ENCODE results near the gene PLEKHG7.
"Not testable (repeated sequence)": the region's sequence is repeated elsewhere in the genome, so short reads cannot be mapped to it uniquely, and the experiment has no call there.

DNA sequence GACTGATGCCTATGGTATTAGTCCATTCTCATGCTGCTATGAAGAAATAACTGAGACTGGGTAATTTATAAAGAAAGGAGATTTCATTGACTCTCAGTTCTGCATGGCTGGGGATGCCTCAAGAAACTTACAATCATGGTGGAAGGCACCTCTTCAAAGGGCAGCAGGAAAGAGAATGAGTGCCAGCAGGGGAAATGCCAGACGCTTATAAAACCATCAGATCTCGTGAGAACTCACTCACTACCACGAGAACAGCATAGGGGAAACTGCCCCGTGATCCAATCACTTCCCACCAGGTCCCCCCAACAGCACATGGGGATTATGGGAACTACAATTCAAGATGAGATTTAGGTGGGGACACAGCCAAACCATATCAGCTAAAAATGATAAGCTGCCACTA is 48.5 kb upstream of the PLEKHG7 start:
- not testable (repeated sequence) for TF ChIP-seq EZH2 (IDR thresholded peaks at IDR 0.05; ENCODE audit: low read length, unreplicated experiment); EZH2phosphoT487 (IDR thresholded peaks at IDR 0.05; ENCODE audit: borderline replicate concordance, low read length)
- TF ChIP-seq, protein P1, sequence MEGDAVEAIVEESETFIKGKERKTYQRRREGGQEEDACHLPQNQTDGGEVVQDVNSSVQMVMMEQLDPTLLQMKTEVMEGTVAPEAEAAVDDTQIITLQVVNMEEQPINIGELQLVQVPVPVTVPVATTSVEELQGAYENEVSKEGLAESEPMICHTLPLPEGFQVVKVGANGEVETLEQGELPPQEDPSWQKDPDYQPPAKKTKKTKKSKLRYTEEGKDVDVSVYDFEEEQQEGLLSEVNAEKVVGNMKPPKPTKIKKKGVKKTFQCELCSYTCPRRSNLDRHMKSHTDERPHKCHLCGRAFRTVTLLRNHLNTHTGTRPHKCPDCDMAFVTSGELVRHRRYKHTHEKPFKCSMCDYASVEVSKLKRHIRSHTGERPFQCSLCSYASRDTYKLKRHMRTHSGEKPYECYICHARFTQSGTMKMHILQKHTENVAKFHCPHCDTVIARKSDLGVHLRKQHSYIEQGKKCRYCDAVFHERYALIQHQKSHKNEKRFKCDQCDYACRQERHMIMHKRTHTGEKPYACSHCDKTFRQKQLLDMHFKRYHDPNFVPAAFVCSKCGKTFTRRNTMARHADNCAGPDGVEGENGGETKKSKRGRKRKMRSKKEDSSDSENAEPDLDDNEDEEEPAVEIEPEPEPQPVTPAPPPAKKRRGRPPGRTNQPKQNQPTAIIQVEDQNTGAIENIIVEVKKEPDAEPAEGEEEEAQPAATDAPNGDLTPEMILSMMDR (conservative IDR thresholded peaks at IDR 0.05; ENCODE audit: low read depth, low read length) = not testable (repeated sequence)

Data from PC-3 (cell line).